HG03103 (cell line): ENCODE data around the gene SUMF2.
A peak's percentile ranks its signal among the peaks of the same experiment; 100 is the strongest.
"Not testable (repeated sequence)": the region's sequence is repeated elsewhere in the genome, so short reads cannot be mapped to it uniquely, and the experiment has no call there.

Experiments
- ATAC-seq: cut with Tn5 transposase; IDR thresholded peaks from one replicate; pipeline ENCODE4 v1.9.1; 2021; ENCODE audit warnings: low read depth; ENCODE audit not compliant: unreplicated experiment

The SUMF2 gene

GRCh38 chr7:56053993-56054392 lies 10.1 kb upstream of the SUMF2 start:
- no peak for ATAC-seq

- ATAC-seq, result no peak
Measured at GRCh38 chr7:56062382-56062781, 1.7 kb upstream of the SUMF2 start.

- no peak for ATAC-seq
Measured at GRCh38 chr7:56063500-56063881, 595 bp upstream of the SUMF2 start.

- ATAC-seq, result not testable (repeated sequence)
Measured at GRCh38 chr7:56066376-56066775, 2.3 kb downstream of the SUMF2 start.

- ATAC-seq, result peak; percentile 89
Measured at GRCh38 chr7:56074371-56074791, 10.3 kb downstream of the SUMF2 start.

GRCh38 chr7:56077681-56078080 lies 13.6 kb downstream of the SUMF2 start:
- no peak for ATAC-seq

- no peak for ATAC-seq
Measured at GRCh38 chr7:56078196-56078595, 14.1 kb downstream of the SUMF2 start.

GRCh38 chr7:56079450-56080185 lies 15.5 kb downstream of the SUMF2 start:
- no peak for ATAC-seq

GRCh38 chr7:56080726-56081435 lies 16.8 kb downstream of the SUMF2 start:
- ATAC-seq, result not testable (repeated sequence)

GRCh38 chr7:56081626-56082340 lies 17.7 kb downstream of the SUMF2 start:
- no peak for ATAC-seq

- ATAC-seq, result no peak
Measured at GRCh38 chr7:56083150-56083785, 19.2 kb downstream of the SUMF2 start.

- ATAC-seq, result no peak
Measured at GRCh38 chr7:56086761-56087160, 22.7 kb downstream of the SUMF2 start.

GRCh38 chr7:56087445-56087844 lies 23.4 kb downstream of the SUMF2 start:
- no peak for ATAC-seq

GRCh38 chr7:56091591-56091990 lies 27.5 kb downstream of the SUMF2 start:
- ATAC-seq, result no peak

- not testable (repeated sequence) for ATAC-seq
Measured at GRCh38 chr7:56092388-56092787, 28.3 kb downstream of the SUMF2 start.

- no peak for ATAC-seq
Measured at GRCh38 chr7:56092789-56093531, 28.9 kb downstream of the SUMF2 start, which contains the start of gene PHKG1. Gene PHKG1 (minus strand): TSS chr7:56092952. CDS start chr7:56088941, 4,011 bp downstream.

- no peak for ATAC-seq
Measured at GRCh38 chr7:56097700-56098099, 33.6 kb downstream of the SUMF2 start.

GRCh38 chr7:56098187-56099008 lies 34.3 kb downstream of the SUMF2 start:
- not testable (repeated sequence) for ATAC-seq

GRCh38 chr7:56099653-56100052 lies 35.6 kb downstream of the SUMF2 start:
- ATAC-seq, result no peak
